MM.1S (cell line): Measurements from ENCODE around the gene SP1.
"Not testable (repeated sequence)": the region's sequence is repeated elsewhere in the genome, so short reads cannot be mapped to it uniquely, and the experiment has no call there.

Experiments
- DNase-seq: peaks from one replicate; pipeline ENCODE4 v3.0.0-alpha.2; 2015
- H2AFZ ChIP-seq: fragments of 300-600 bp; sonication (generic); 2 replicates; pipeline ENCODE4 v1.6.0; 2016; ENCODE audit warnings: antibody characterized with exemption, low read length
- H3F3A ChIP-seq: fragments of 300-600 bp; sonication (generic); 2 replicates; pipeline ENCODE4 v1.6.1; 2016; ENCODE audit warnings: mild to moderate bottlenecking, antibody characterized with exemption, low read length, moderate library complexity, mixed read lengths; ENCODE audit not compliant: insufficient read depth
- H3K27ac ChIP-seq: fragments of 300-600 bp; sonication (generic); 2 replicates; pipeline ENCODE4 v1.5.1; 2016; ENCODE audit warnings: mild to moderate bottlenecking, low read length
- H3K27me3 ChIP-seq: fragments of 300-600 bp; sonication (generic); replicated peaks from 2 replicates; pipeline ENCODE4 v1.6.0; 2016; ENCODE audit warnings: low read length; ENCODE audit not compliant: insufficient read depth
- H3K36me3 ChIP-seq: fragments of 300-600 bp; sonication (generic); replicated peaks from 2 replicates; pipeline ENCODE4 v1.6.1; 2016; ENCODE audit warnings: mild to moderate bottlenecking, low read length, mixed read lengths; ENCODE audit not compliant: insufficient read depth
- H3K4me1 ChIP-seq: fragments of 300-600 bp; sonication (generic); 2 replicates; pipeline ENCODE4 v1.6.1; 2016; ENCODE audit warnings: low read length, mixed read lengths
- H3K4me2 ChIP-seq: fragments of 300-600 bp; sonication (generic); 2 replicates; pipeline ENCODE4 v1.6.0; 2016; ENCODE audit warnings: low read depth, low read length
- H3K4me3 ChIP-seq: fragments of 300-600 bp; sonication (generic); 2 replicates; pipeline ENCODE4 v1.5.1; 2016; ENCODE audit warnings: low read length, mixed read lengths
- H3K79me2 ChIP-seq: fragments of 300-600 bp; sonication (generic); 2 replicates; pipeline ENCODE4 v1.6.1; 2016; ENCODE audit warnings: mixed run types, low read length, mixed read lengths
- H3K9ac ChIP-seq: fragments of 300-600 bp; sonication (generic); 2 replicates; pipeline ENCODE4 v1.6.1; 2016; ENCODE audit warnings: low read length, mixed read lengths
- H3K9me2 ChIP-seq: fragments of 300-600 bp; sonication (generic); replicated peaks from 2 replicates; pipeline ENCODE4 v1.6.1; 2016; ENCODE audit warnings: mild to moderate bottlenecking, low read length, mixed read lengths; ENCODE audit not compliant: insufficient read depth
- H3K9me3 ChIP-seq: fragments of 300-600 bp; sonication (generic); replicated peaks from 2 replicates; pipeline ENCODE4 v1.6.1; 2016; ENCODE audit warnings: mild to moderate bottlenecking, low read length, mixed read lengths; ENCODE audit not compliant: insufficient read depth
- H4K20me1 ChIP-seq: fragments of 300-600 bp; sonication (generic); 2 replicates; pipeline ENCODE4 v1.6.1; 2016; ENCODE audit warnings: mild to moderate bottlenecking, low read length, moderate library complexity, mixed read lengths; ENCODE audit not compliant: insufficient read depth
- EZH2 ChIP-seq: fragments of 300-600 bp; sonication (generic); optimal IDR thresholded peaks from 2 replicates; pipeline ENCODE3; 2017; ENCODE audit warnings: low read depth, mild to moderate bottlenecking, antibody characterized with exemption, low read length, mixed read lengths
- EZH2phosphoT487 ChIP-seq: fragments of 300-600 bp; sonication (generic); IDR thresholded peaks from 2 replicates; pipeline ENCODE4 v1.6.1; 2018; ENCODE audit warnings: antibody characterized with exemption, low read length
- TF ChIP-seq, protein P1 (sequence below): fragments of 300-600 bp; sonication (generic); IDR thresholded peaks from 2 replicates; pipeline ENCODE4 v1.5.1; 2016; ENCODE audit warnings: antibody characterized with exemption, low read length, mixed read lengths

SP1 gene

DNA sequence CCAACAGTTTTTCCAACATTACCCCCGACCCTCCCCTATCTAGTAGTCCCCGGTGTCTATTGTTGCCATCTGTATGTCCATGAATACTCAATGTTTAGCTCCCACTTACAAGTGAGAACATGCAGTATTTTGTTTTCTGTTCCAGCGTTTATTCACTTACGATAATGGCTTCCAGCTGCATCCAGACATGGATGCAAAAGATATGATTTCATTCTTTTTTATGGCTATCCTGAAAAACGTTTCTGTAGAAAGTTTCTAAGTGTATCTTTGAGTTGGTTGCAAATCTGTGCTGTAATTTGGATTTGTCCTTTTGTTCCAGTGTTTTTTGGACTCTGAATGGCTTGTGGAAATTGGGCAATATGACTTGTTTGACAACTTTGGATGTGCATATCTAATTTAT, 11.7 kb downstream of the SP1 start:
- no peak for DNase-seq
- H3K79me2 ChIP-seq = peaks cover 96% of the 10 kb centered on the region
- H3K9me3 ChIP-seq = no peaks in the 10 kb centered on the region
- TF ChIP-seq, protein P1, sequence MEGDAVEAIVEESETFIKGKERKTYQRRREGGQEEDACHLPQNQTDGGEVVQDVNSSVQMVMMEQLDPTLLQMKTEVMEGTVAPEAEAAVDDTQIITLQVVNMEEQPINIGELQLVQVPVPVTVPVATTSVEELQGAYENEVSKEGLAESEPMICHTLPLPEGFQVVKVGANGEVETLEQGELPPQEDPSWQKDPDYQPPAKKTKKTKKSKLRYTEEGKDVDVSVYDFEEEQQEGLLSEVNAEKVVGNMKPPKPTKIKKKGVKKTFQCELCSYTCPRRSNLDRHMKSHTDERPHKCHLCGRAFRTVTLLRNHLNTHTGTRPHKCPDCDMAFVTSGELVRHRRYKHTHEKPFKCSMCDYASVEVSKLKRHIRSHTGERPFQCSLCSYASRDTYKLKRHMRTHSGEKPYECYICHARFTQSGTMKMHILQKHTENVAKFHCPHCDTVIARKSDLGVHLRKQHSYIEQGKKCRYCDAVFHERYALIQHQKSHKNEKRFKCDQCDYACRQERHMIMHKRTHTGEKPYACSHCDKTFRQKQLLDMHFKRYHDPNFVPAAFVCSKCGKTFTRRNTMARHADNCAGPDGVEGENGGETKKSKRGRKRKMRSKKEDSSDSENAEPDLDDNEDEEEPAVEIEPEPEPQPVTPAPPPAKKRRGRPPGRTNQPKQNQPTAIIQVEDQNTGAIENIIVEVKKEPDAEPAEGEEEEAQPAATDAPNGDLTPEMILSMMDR = no peak
- TF ChIP-seq EZH2 = no peak
- no peak for TF ChIP-seq EZH2phosphoT487
- H3K36me3 ChIP-seq = peaks cover 5% of the 10 kb centered on the region; the same call in 1 of the 2 replicates
- H3K27ac ChIP-seq = no peak overlapping the region
- H3K27me3 ChIP-seq = no peaks in the 10 kb centered on the region
- no peak overlapping the region for H2AFZ ChIP-seq
- no peak overlapping the region for H3K4me3 ChIP-seq
- H3F3A ChIP-seq = no peaks in the 10 kb centered on the region
- H3K9me2 ChIP-seq = no peaks in the 10 kb centered on the region
- no peak overlapping the region for H3K9ac ChIP-seq
- peaks cover 4% of the 10 kb centered on the region; the same call in 1 of the 2 replicates for H4K20me1 ChIP-seq
- H3K4me1 ChIP-seq = peaks cover 11% of the 10 kb centered on the region; the same call in 1 of the 2 replicates
- no peak overlapping the region for H3K4me2 ChIP-seq

DNA sequence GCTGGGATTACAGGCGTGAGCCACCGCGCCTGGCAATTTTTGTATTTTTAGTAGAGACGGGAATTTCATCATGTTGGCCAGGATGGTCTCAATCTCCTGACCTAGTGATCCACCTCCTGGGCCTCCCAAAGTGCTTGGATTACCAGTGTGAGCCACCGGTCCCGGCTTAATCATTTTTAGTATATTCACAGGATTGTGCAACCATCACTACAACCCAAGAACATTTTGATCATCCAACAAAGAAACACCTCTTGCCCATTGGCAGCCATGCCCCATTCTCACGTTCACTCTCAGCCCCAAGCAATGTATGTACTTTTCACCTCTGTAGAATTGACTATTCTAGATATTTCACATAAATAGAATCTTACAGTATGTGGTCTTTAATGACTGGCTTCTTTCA, 19.9 kb downstream of the SP1 start:
- H2AFZ ChIP-seq = no peak overlapping the region
- no peaks in the 10 kb centered on the region for H3K9me2 ChIP-seq
- H3K9me3 ChIP-seq = no peaks in the 10 kb centered on the region
- no peak for DNase-seq
- H4K20me1 ChIP-seq = no peaks in the 10 kb centered on the region
- H3F3A ChIP-seq = no peaks in the 10 kb centered on the region
- H3K4me2 ChIP-seq = no peak overlapping the region
- H3K27ac ChIP-seq = no peak overlapping the region
- peaks cover 90% of the 10 kb centered on the region for H3K79me2 ChIP-seq
- no peak for TF ChIP-seq EZH2phosphoT487
- no peak for TF ChIP-seq EZH2
- TF ChIP-seq, protein P1 = no peak
- H3K27me3 ChIP-seq = no peaks in the 10 kb centered on the region
- no peak overlapping the region for H3K4me3 ChIP-seq
- H3K4me1 ChIP-seq = no peaks in the 10 kb centered on the region
- no peak overlapping the region for H3K9ac ChIP-seq
- H3K36me3 ChIP-seq = peaks cover 7% of the 10 kb centered on the region; the same call in 1 of the 2 replicates

DNA sequence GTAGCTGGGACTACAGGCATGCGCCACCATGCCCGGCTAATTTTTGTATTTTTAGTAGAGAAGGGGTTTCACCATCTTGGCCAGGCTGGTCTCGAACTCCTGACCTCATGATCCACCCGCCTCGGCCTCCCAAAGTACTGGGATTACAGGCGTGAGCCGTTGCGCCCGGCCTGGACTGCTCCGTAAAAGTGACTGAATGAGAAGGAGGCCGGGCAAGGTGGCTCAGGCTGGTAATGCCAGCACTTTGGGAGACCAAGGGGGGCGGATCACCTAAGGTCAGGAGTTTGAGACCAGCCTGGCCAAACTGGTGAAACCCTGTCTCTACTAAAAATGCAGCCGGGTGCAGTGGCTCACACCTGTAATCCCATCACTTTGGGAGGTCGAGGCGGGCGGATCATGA, 22.4 kb downstream of the SP1 start:
- H3K4me1 ChIP-seq, H4K20me1 ChIP-seq, H3K27me3 ChIP-seq, H3K27ac ChIP-seq, H3F3A ChIP-seq, H3K9me2 ChIP-seq, H3K4me2 ChIP-seq, H3K9me3 ChIP-seq, DNase-seq, H3K4me3 ChIP-seq, H3K9ac ChIP-seq, H2AFZ ChIP-seq: not testable (repeated sequence)
- Histone ChIP-seq H3K79me2 (peaks cover 79% of the 10 kb centered on the region), H3K36me3 (peaks cover 10% of the 10 kb centered on the region; the same call in 1 of the 2 replicates)

DNA sequence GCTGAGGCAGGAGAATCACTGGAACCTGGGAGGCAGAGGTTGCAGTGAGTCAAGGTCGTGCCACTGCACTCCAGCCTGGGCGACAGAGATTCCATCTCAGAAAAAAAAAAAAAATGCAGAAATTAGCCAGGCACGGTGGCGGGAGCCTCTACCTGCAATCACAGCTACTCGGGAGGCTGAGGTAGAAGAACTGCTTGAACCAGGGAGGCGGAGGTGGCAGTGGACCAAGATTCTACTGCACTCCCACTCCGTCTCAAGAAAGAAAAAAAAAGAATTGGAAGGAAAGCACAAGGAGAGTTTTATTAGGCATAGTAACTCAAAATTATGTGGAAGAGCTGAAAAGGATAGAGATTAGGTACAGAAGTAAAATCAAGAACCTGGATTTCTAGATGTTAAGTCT, 22.9 kb downstream of the SP1 start:
- Histone ChIP-seq H3K36me3 (peaks cover 10% of the 10 kb centered on the region; the same call in 1 of the 2 replicates), H3K9ac (no peak overlapping the region), H3K9me3 (no peaks in the 10 kb centered on the region), H3K9me2 (no peaks in the 10 kb centered on the region), H3K79me2 (peaks cover 75% of the 10 kb centered on the region), H3K27me3 (no peaks in the 10 kb centered on the region), H2AFZ (no peak overlapping the region), H3K4me3 (no peak overlapping the region), H4K20me1 (no peaks in the 10 kb centered on the region), H3K27ac (no peak overlapping the region), H3K4me2 (no peak overlapping the region), H3K4me1 (no peaks in the 10 kb centered on the region), H3F3A (no peaks in the 10 kb centered on the region)
- DNase-seq = no peak
- TF ChIP-seq EZH2phosphoT487 = no peak
- TF ChIP-seq, protein P1 = no peak
- TF ChIP-seq EZH2 = no peak
